Astrocyte (in vitro differentiated cells and primary cell): Measurements from ENCODE around the gene CLCF1. TPM values are rescaled to one million over a fixed set of nuclear protein-coding genes. Genes with fewer than 3 reads are reported as not detected.

Source experiments
- DNase-seq: peaks from one replicate; pipeline ENCODE4 v3.0.0-alpha.2; 2010; ENCODE audit warnings: low read depth
- FAIRE-seq: peaks from 2 replicates; lab custom pipeline; 2011; peaks lifted over from hg19 to GRCh38; lab: Jason Lieb, UNC
- H2AFZ ChIP-seq: 2 replicates; pipeline ENCODE4 v1.6.0; 2012; ENCODE audit warnings: low read depth, low read length, inconsistent platforms
- H3K27ac ChIP-seq: 2 replicates; pipeline ENCODE4 v1.5.1; 2011; ENCODE audit warnings: low read depth, low read length, inconsistent platforms
- H3K27me3 ChIP-seq: 2 replicates; pipeline ENCODE4 v1.6.0; 2011; ENCODE audit warnings: low read length, inconsistent platforms; ENCODE audit not compliant: insufficient read depth
- H3K36me3 ChIP-seq: 2 replicates; pipeline ENCODE4 v1.5.1; 2011; ENCODE audit warnings: low read length, inconsistent platforms; ENCODE audit not compliant: insufficient read depth
- H3K4me1 ChIP-seq: 2 replicates; pipeline ENCODE4 v1.5.1; 2011; ENCODE audit warnings: low read length, inconsistent platforms; ENCODE audit not compliant: insufficient read depth
- H3K4me2 ChIP-seq: 2 replicates; pipeline ENCODE4 v1.6.0; 2012; ENCODE audit warnings: low read length, inconsistent platforms
- H3K4me3 ChIP-seq: 2 replicates; pipeline ENCODE4 v1.5.1; 2011; ENCODE audit warnings: low read depth, mild to moderate bottlenecking, low read length, inconsistent platforms; ENCODE audit not compliant: insufficient read depth
- H3K79me2 ChIP-seq: 2 replicates; pipeline ENCODE4 v1.6.0; 2012; ENCODE audit warnings: mild to moderate bottlenecking, low read length, inconsistent platforms; ENCODE audit not compliant: insufficient read depth
- H3K9ac ChIP-seq: 2 replicates; pipeline ENCODE4 v1.6.0; 2012; ENCODE audit warnings: mild to moderate bottlenecking, low read length, inconsistent platforms
- H3K9me3 ChIP-seq: 2 replicates; pipeline ENCODE4 v1.5.1; 2012; ENCODE audit warnings: low read depth, mild to moderate bottlenecking, low read length, inconsistent platforms; ENCODE audit not compliant: insufficient read depth
- H4K20me1 ChIP-seq: 2 replicates; pipeline ENCODE4 v1.6.0; 2012; ENCODE audit warnings: low read length, inconsistent platforms; ENCODE audit not compliant: insufficient read depth
- H3K27ac Mint-ChIP-seq: one replicate; pipeline ENCODE4 v1.8.0; 2021; ENCODE audit warnings: mild to moderate bottlenecking, mixed read lengths; ENCODE audit not compliant: unreplicated experiment
- H3K27me3 Mint-ChIP-seq: one replicate; pipeline ENCODE4 v1.8.0; 2021; ENCODE audit warnings: low read depth, mixed read lengths; ENCODE audit not compliant: unreplicated experiment
- H3K36me3 Mint-ChIP-seq: one replicate; pipeline ENCODE4 v1.8.0; 2021; ENCODE audit warnings: low read depth, mixed read lengths; ENCODE audit not compliant: unreplicated experiment
- H3K4me1 Mint-ChIP-seq: one replicate; pipeline ENCODE4 v1.8.0; 2021; ENCODE audit warnings: low read depth, mixed read lengths; ENCODE audit not compliant: unreplicated experiment
- H3K4me3 Mint-ChIP-seq: one replicate; pipeline ENCODE4 v1.8.0; 2021; ENCODE audit warnings: mild to moderate bottlenecking, moderate library complexity, mixed read lengths; ENCODE audit not compliant: unreplicated experiment
- H3K9me3 Mint-ChIP-seq: one replicate; pipeline ENCODE4 v1.8.0; 2021; ENCODE audit warnings: mild to moderate bottlenecking, mixed read lengths; ENCODE audit not compliant: unreplicated experiment
- EZH2 ChIP-seq: IDR thresholded peaks from 2 replicates; pipeline ENCODE4 v1.6.1; 2012; ENCODE audit warnings: mild to moderate bottlenecking, low read length, inconsistent platforms; ENCODE audit not compliant: insufficient read depth
- total RNA-seq: library from RNA; stranded (reverse); gene quantifications from 2 replicates; pipeline ENCODE4 v1.2.1, GENCODE V29; 2021
- TF ChIP-seq, protein P1 (sequence below): IDR thresholded peaks from 2 replicates; pipeline ENCODE4 v1.5.1; 2011; ENCODE audit warnings: low read depth, mild to moderate bottlenecking, inconsistent platforms, low read length, moderate library complexity; ENCODE audit not compliant: insufficient read depth

Gene CLCF1
- total RNA-seq, 1 donor from 2014 or later = 17.6 TPM

DNA sequence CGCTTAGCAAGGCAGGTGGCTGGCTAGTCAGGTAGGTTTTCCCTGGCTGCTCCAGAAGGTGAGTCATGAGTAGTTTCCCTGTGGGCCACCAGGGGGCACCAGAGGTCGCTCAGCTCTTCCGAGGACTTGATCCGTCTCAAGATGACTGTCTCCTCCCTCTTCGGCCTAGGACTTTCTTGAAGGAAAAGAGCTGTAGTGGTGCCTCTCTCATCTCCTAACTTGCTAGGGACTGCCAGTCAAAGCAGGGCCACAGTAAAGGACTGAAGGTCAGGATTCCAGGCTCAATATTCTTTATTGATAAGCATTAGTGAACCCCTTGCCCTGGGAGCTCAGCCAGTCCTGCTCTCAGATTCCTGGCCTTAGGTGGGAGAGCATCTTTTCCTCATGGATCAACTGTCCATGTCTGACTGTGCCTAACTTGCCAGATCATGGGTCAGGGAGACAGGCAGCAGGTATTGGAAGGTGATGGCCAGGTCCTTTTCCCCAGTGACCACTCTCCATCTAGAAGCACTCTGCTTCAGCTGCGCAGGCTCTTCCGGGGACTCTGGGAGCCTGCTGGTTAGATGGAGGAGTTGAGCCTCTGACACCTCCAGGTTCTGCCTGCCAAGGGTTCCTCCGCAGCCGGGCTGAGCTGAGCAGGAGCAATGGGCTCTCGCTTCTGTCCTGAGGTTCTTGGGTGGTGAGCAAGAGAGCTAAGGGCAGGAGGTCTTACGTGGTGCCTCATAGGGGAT is 22.0 kb downstream of the CLCF1 start:
- no peak for FAIRE-seq
- H3K27me3 Mint-ChIP-seq = no peaks in the 10 kb centered on the region
- peaks cover 55% of the 10 kb centered on the region for H3K4me1 ChIP-seq
- no peaks in the 10 kb centered on the region for H3K9me3 Mint-ChIP-seq
- no peaks in the 10 kb centered on the region for H3K27me3 ChIP-seq
- peaks cover 22% of the 10 kb centered on the region for H4K20me1 ChIP-seq
- H3K9ac ChIP-seq = peak overlapping the region; percentile 47
- no peaks in the 10 kb centered on the region for H3K36me3 Mint-ChIP-seq
- peak overlapping the region; percentile 77 for H3K4me3 Mint-ChIP-seq
- H3K79me2 ChIP-seq = peaks cover 22% of the 10 kb centered on the region
- TF ChIP-seq, protein P1, sequence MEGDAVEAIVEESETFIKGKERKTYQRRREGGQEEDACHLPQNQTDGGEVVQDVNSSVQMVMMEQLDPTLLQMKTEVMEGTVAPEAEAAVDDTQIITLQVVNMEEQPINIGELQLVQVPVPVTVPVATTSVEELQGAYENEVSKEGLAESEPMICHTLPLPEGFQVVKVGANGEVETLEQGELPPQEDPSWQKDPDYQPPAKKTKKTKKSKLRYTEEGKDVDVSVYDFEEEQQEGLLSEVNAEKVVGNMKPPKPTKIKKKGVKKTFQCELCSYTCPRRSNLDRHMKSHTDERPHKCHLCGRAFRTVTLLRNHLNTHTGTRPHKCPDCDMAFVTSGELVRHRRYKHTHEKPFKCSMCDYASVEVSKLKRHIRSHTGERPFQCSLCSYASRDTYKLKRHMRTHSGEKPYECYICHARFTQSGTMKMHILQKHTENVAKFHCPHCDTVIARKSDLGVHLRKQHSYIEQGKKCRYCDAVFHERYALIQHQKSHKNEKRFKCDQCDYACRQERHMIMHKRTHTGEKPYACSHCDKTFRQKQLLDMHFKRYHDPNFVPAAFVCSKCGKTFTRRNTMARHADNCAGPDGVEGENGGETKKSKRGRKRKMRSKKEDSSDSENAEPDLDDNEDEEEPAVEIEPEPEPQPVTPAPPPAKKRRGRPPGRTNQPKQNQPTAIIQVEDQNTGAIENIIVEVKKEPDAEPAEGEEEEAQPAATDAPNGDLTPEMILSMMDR = peak; percentile 89
- TF ChIP-seq EZH2 = no peak
- H3K4me3 ChIP-seq = peak overlapping the region; percentile 23
- no peaks in the 10 kb centered on the region for H3K36me3 ChIP-seq
- DNase-seq = peak; percentile 55
- H3K4me1 Mint-ChIP-seq = peaks cover 47% of the 10 kb centered on the region
- peak overlapping the region; percentile 11 for H3K27ac ChIP-seq
- H3K27ac Mint-ChIP-seq = peak overlapping the region; percentile 72
- H3K4me2 ChIP-seq = peak overlapping the region; percentile 98
- H3K9me3 ChIP-seq = no peaks in the 10 kb centered on the region
- no peak overlapping the region for H2AFZ ChIP-seq

GRCh38 chr11:67349928-67350465 is 23.4 kb downstream of the CLCF1 start:
- Histone ChIP-seq H3K79me2 (peaks cover 16% of the 10 kb centered on the region), H3K4me2 (no peak overlapping the region), H3K9ac (no peak overlapping the region), H3K27me3 (no peaks in the 10 kb centered on the region), H4K20me1 (peaks cover 22% of the 10 kb centered on the region), H3K4me1 (peaks cover 46% of the 10 kb centered on the region), H3K9me3 (no peaks in the 10 kb centered on the region), H3K36me3 (no peaks in the 10 kb centered on the region), H3K4me3 (no peak overlapping the region), H3K27ac (no peak overlapping the region), H2AFZ (no peak overlapping the region)
- Mint-ChIP-seq H3K36me3 (no peaks in the 10 kb centered on the region), H3K9me3 (no peaks in the 10 kb centered on the region), H3K4me1 (peaks cover 39% of the 10 kb centered on the region), H3K4me3 (no peak overlapping the region), H3K27me3 (no peaks in the 10 kb centered on the region), H3K27ac (no peak overlapping the region)
- DNase-seq = no peak
- no peak for FAIRE-seq
- TF ChIP-seq, protein P1 = no peak
- TF ChIP-seq EZH2 = no peak

GRCh38 chr11:67349457-67349856 is 23.9 kb downstream of the CLCF1 start:
- H3K36me3 Mint-ChIP-seq = no peaks in the 10 kb centered on the region
- Histone ChIP-seq H3K79me2 (peaks cover 16% of the 10 kb centered on the region), H3K27ac (no peak overlapping the region), H3K27me3 (no peaks in the 10 kb centered on the region), H3K36me3 (no peaks in the 10 kb centered on the region), H2AFZ (no peak overlapping the region), H4K20me1 (peaks cover 22% of the 10 kb centered on the region), H3K9ac (no peak overlapping the region), H3K4me1 (peaks cover 41% of the 10 kb centered on the region), H3K4me3 (no peak overlapping the region), H3K9me3 (no peaks in the 10 kb centered on the region), H3K4me2 (no peak overlapping the region)
- H3K4me3 Mint-ChIP-seq = peak overlapping the region; percentile 50
- peaks cover 34% of the 10 kb centered on the region for H3K4me1 Mint-ChIP-seq
- no peaks in the 10 kb centered on the region for H3K9me3 Mint-ChIP-seq
- DNase-seq (no peak), FAIRE-seq (no peak)
- H3K27me3 Mint-ChIP-seq = no peaks in the 10 kb centered on the region
- H3K27ac Mint-ChIP-seq = peak overlapping the region; percentile 60
- TF ChIP-seq EZH2 = no peak
- TF ChIP-seq, protein P1 = no peak
